HG02763 (cell line): ENCODE measurements around the gene TRIM38.
A peak's percentile ranks its signal among the peaks of the same experiment; 100 is the strongest.
"Not testable (repeated sequence)": the region's sequence is repeated elsewhere in the genome, so short reads cannot be mapped to it uniquely, and the experiment has no call there.

Source experiments
- ATAC-seq: cut with Tn5 transposase; IDR thresholded peaks from one replicate; pipeline ENCODE4 v1.9.1; 2021; ENCODE audit warnings: mild to moderate bottlenecking, moderate library complexity; ENCODE audit not compliant: unreplicated experiment

The TRIM38 gene

GRCh38 chr6:25939593-25939992 is 23.0 kb upstream of the TRIM38 start:
- no peak for ATAC-seq

GRCh38 chr6:25942561-25943147 is 19.9 kb upstream of the TRIM38 start:
- ATAC-seq: no peak

GRCh38 chr6:25943887-25944286 is 18.7 kb upstream of the TRIM38 start:
- ATAC-seq: no peak

- ATAC-seq: peak; percentile 80
These were observed 17.7 kb upstream of the TRIM38 start for GRCh38 chr6:25944688-25945574.

- not testable (repeated sequence) for ATAC-seq
These were observed 16.9 kb upstream of the TRIM38 start for GRCh38 chr6:25945738-25946137.

- no peak for ATAC-seq
These were observed 16.0 kb upstream of the TRIM38 start for GRCh38 chr6:25946631-25947030.

GRCh38 chr6:25947492-25947891 is 15.1 kb upstream of the TRIM38 start:
- not testable (repeated sequence) for ATAC-seq

- ATAC-seq: no peak
These were observed 12.9 kb upstream of the TRIM38 start for GRCh38 chr6:25949695-25950094.

- ATAC-seq: no peak
These were observed 12.3 kb upstream of the TRIM38 start for GRCh38 chr6:25950297-25950696.

GRCh38 chr6:25951296-25952032 is 11.1 kb upstream of the TRIM38 start:
- no peak for ATAC-seq

GRCh38 chr6:25952535-25952934 is 10.1 kb upstream of the TRIM38 start:
- no peak for ATAC-seq

GRCh38 chr6:25953733-25954132 is 8.9 kb upstream of the TRIM38 start:
- no peak for ATAC-seq

- no peak for ATAC-seq
These were observed 7.8 kb upstream of the TRIM38 start for GRCh38 chr6:25954756-25955155.

GRCh38 chr6:25956226-25956625 is 6.4 kb upstream of the TRIM38 start:
- no peak for ATAC-seq

- no peak for ATAC-seq
These were observed 3.9 kb upstream of the TRIM38 start for GRCh38 chr6:25958700-25959162.

GRCh38 chr6:25959890-25960536 is 2.6 kb upstream of the TRIM38 start:
- no peak for ATAC-seq

GRCh38 chr6:25960734-25961133 is 1.9 kb upstream of the TRIM38 start:
- no peak for ATAC-seq

- ATAC-seq: no peak
These were observed 918 bp upstream of the TRIM38 start for GRCh38 chr6:25961619-25962148.

GRCh38 chr6:25963426-25964123 is 973 bp downstream of the TRIM38 start:
- no peak for ATAC-seq

GRCh38 chr6:25965058-25965457 is 2.5 kb downstream of the TRIM38 start:
- no peak for ATAC-seq
